IMR-90 (cell line): ENCODE data around the gene GJB4. TPM values are rescaled to one million over a fixed set of nuclear protein-coding genes. Genes with fewer than 3 reads are reported as not detected.

Source experiments
- ATAC-seq: fragments of 200-7000 bp; cut with Tn5 transposase; 2 replicates; pipeline ENCODE4 v1.9.1; 2020; ENCODE audit warnings: low read depth, mild to moderate bottlenecking, moderate library complexity
- BruUV-seq: library from RNA; stranded (reverse); fragments of 400-500 nt; replicated peaks from 2 replicates; lab custom pipeline; 2021; lab: Mats Ljungman, UMichigan
- CTCF ChIA-PET: fragments of 300-600 bp; formaldehyde crosslinking; extraction: SDS; loops from one replicate; lab custom pipeline; 2021; ENCODE audit warnings: antibody characterized with exemption; lab: Yijun Ruan, JAX
- POLR2A ChIA-PET: fragments of 300-600 bp; sonication (Branson Sonifier 250); formaldehyde crosslinking; loops from one replicate; lab custom pipeline; 2022; ENCODE audit warnings: antibody characterized with exemption; ENCODE audit not compliant: unreplicated experiment; lab: Charles Lee
- DNase-seq: peaks from one replicate; pipeline ENCODE4 v3.0.0; 2013
- H2AFZ ChIP-seq: replicated peaks from 2 replicates; pipeline ENCODE3; 2013; ENCODE audit warnings: low read length, mild to moderate bottlenecking; ENCODE audit not compliant: poor library complexity
- H2AK5ac ChIP-seq: 2 replicates; pipeline ENCODE4 v1.6.1; 2013; ENCODE audit warnings: low read depth, low read length, inconsistent platforms
- H2AK9ac ChIP-seq: replicated peaks from 2 replicates; pipeline ENCODE3; 2013; ENCODE audit warnings: mild to moderate bottlenecking, low read depth, low read length, moderate library complexity; ENCODE audit not compliant: poor library complexity
- H2BK120ac ChIP-seq: 2 replicates; pipeline ENCODE4 v1.6.1; 2013; ENCODE audit warnings: low read depth, low read length, inconsistent platforms
- H2BK15ac ChIP-seq: 3 replicates; pipeline ENCODE4 v1.6.1; 2013; ENCODE audit warnings: low read depth, low read length, inconsistent platforms
- H2BK20ac ChIP-seq: 2 replicates; pipeline ENCODE4 v1.6.1; 2013; ENCODE audit warnings: low read depth, mild to moderate bottlenecking, inconsistent platforms, low read length, moderate library complexity
- H2BK5ac ChIP-seq: 2 replicates; pipeline ENCODE4 v1.6.1; 2013; ENCODE audit warnings: mild to moderate bottlenecking, low read depth, low read length, inconsistent platforms; ENCODE audit not compliant: poor library complexity, severe bottlenecking
- H3K14ac ChIP-seq: replicated peaks from 2 replicates; pipeline ENCODE4 v1.6.1; 2013; ENCODE audit warnings: low read depth, low read length, inconsistent platforms
- H3K18ac ChIP-seq: 2 replicates; pipeline ENCODE4 v1.6.1; 2013; ENCODE audit warnings: low read depth, low read length, control low read depth
- H3K23ac ChIP-seq: 2 replicates; pipeline ENCODE4 v1.6.1; 2013; ENCODE audit warnings: low read depth, low read length, inconsistent platforms
- H3K27ac ChIP-seq: 2 replicates; pipeline ENCODE4 v1.5.1; 2013; ENCODE audit warnings: mild to moderate bottlenecking, control low read depth, low read length; ENCODE audit not compliant: insufficient read depth
- H3K27me3 ChIP-seq: 2 replicates; pipeline ENCODE4 v1.6.1; 2013; ENCODE audit warnings: low read length; ENCODE audit not compliant: control insufficient read depth, insufficient read depth
- H3K36me3 ChIP-seq: 2 replicates; pipeline ENCODE4 v1.6.1; 2013; ENCODE audit warnings: low read length, mixed read lengths; ENCODE audit not compliant: control insufficient read depth, insufficient read depth
- H3K4ac ChIP-seq: 2 replicates; pipeline ENCODE4 v1.6.1; 2013; ENCODE audit warnings: low read depth, low read length, inconsistent platforms
- H3K4me1 ChIP-seq: 2 replicates; pipeline ENCODE4 v1.6.1; 2013; ENCODE audit warnings: low read length, mixed read lengths; ENCODE audit not compliant: control insufficient read depth, insufficient read depth
- H3K4me2 ChIP-seq: 2 replicates; pipeline ENCODE4 v1.6.1; 2013; ENCODE audit warnings: low read depth, mild to moderate bottlenecking, control low read depth, low read length, moderate library complexity
- H3K4me3 ChIP-seq: 2 replicates; pipeline ENCODE4 v1.5.1; 2013; ENCODE audit warnings: low read depth, mild to moderate bottlenecking, control low read depth, low read length, moderate library complexity; ENCODE audit not compliant: insufficient read depth
- H3K56ac ChIP-seq: 2 replicates; pipeline ENCODE4 v1.6.1; 2013; ENCODE audit warnings: low read length, inconsistent platforms; ENCODE audit not compliant: insufficient read depth; ENCODE audit errors: extremely low read depth
- H3K79me1 ChIP-seq, 2 experiments: 2 replicates each; pipeline ENCODE4 v1.6.1; 2013; ENCODE audit warnings: low read length in 2 of 2, inconsistent platforms in 1 of 2, low read depth in 1 of 2
- H3K9ac ChIP-seq: 2 replicates; pipeline ENCODE4 v1.6.1; 2013; ENCODE audit warnings: low read depth, low read length, control low read depth
- H3K9me1 ChIP-seq: 2 replicates; pipeline ENCODE4 v1.6.1; 2013; ENCODE audit warnings: low read length, inconsistent platforms; ENCODE audit not compliant: insufficient read depth
- H3K9me3 ChIP-seq: 2 replicates; pipeline ENCODE4 v1.6.1; 2013; ENCODE audit warnings: low read length; ENCODE audit not compliant: control insufficient read depth, insufficient read depth
- H4K20me1 ChIP-seq: 2 replicates; pipeline ENCODE4 v1.6.1; 2013; ENCODE audit warnings: low read length, inconsistent platforms; ENCODE audit not compliant: insufficient read depth
- H4K5ac ChIP-seq: 2 replicates; pipeline ENCODE4 v1.6.1; 2013; ENCODE audit warnings: mild to moderate bottlenecking, low read depth, low read length, control low read depth
- H4K8ac ChIP-seq, 2 experiments: 2 replicates each; pipeline ENCODE4 v1.6.1; 2013; ENCODE audit warnings: low read depth in 2 of 2, low read length in 2 of 2, control low read depth in 1 of 2, inconsistent platforms in 1 of 2
- H4K91ac ChIP-seq: 2 replicates; pipeline ENCODE4 v1.6.1; 2013; ENCODE audit warnings: low read depth, low read length, inconsistent platforms; ENCODE audit not compliant: insufficient read depth
- BHLHE40 ChIP-seq: fragments of 150-350 bp; IDR thresholded peaks from 2 replicates; pipeline ENCODE4 v1.6.1; 2016; ENCODE audit warnings: mild to moderate bottlenecking, low read depth, low read length
- CEBPB ChIP-seq: IDR thresholded peaks from 2 replicates; pipeline ENCODE4 v1.6.1; 2012; ENCODE audit warnings: low read depth, low read length, improper control_type of control experiment
- CHD1 ChIP-seq: IDR thresholded peaks from 2 replicates; pipeline ENCODE4 v1.6.1; 2012; ENCODE audit warnings: low read depth, low read length, improper control_type of control experiment
- FOS ChIP-seq: fragments of 150-350 bp; IDR thresholded peaks from 2 replicates; pipeline ENCODE4 v1.6.1; 2016; ENCODE audit warnings: low read depth, low read length
- MAFK ChIP-seq: IDR thresholded peaks from 2 replicates; pipeline ENCODE4 v1.6.1; 2012; ENCODE audit warnings: low read depth, low read length, improper control_type of control experiment
- MAZ ChIP-seq: IDR thresholded peaks from 2 replicates; pipeline ENCODE4 v1.6.1; 2012; ENCODE audit warnings: low read depth, mild to moderate bottlenecking, low read length, improper control_type of control experiment, moderate library complexity, borderline replicate concordance
- MXI1 ChIP-seq: IDR thresholded peaks from 2 replicates; pipeline ENCODE4 v1.6.1; 2012; ENCODE audit warnings: low read depth, mild to moderate bottlenecking, low read length, moderate library complexity, borderline replicate concordance
- NFE2L2 ChIP-seq: fragments of 150-350 bp; IDR thresholded peaks from 2 replicates; pipeline ENCODE4 v1.6.1; 2016; ENCODE audit warnings: low read depth, mild to moderate bottlenecking, low read length
- POLR2A ChIP-seq: IDR thresholded peaks from 2 replicates; pipeline ENCODE4 v1.6.1; 2012; ENCODE audit warnings: mild to moderate bottlenecking, low read depth, low read length
- RAD21 ChIP-seq: IDR thresholded peaks from 2 replicates; pipeline ENCODE4 v1.6.1; 2012; ENCODE audit warnings: low read length, improper control_type of control experiment
- RCOR1 ChIP-seq: IDR thresholded peaks from 2 replicates; pipeline ENCODE4 v1.6.1; 2012; ENCODE audit warnings: mild to moderate bottlenecking, low read length, improper control_type of control experiment; ENCODE audit not compliant: insufficient replicate concordance
- RFX5 ChIP-seq: IDR thresholded peaks from 2 replicates; pipeline ENCODE4 v1.8.0; 2012; ENCODE audit warnings: low read depth, mild to moderate bottlenecking, low read length, moderate library complexity
- SMC3 ChIP-seq: fragments of 150-350 bp; IDR thresholded peaks from 2 replicates; pipeline ENCODE4 v1.6.1; 2016; ENCODE audit warnings: low read depth, mild to moderate bottlenecking, antibody characterized with exemption, low read length, moderate library complexity
- USF2 ChIP-seq: fragments of 150-350 bp; IDR thresholded peaks from 2 replicates; pipeline ENCODE4 v1.6.1; 2017; ENCODE audit warnings: mild to moderate bottlenecking, antibody characterized with exemption, low read length, low read depth
- WGBS, 2 experiments: methylation state at CpG; one replicate each; pipeline versions ENCODE4 v1.1.5 to v1.1.7; 2013; ENCODE audit warnings: missing lambda C conversion rate in 2 of 2; ENCODE audit not compliant: insufficient read length in 1 of 2; ENCODE audit errors: extremely low coverage in 2 of 2; 5-methylcytosine and 5-hydroxymethylcytosine counted together
- dilution Hi-C: fragments of 300-500 bp; cut with HindIII; formaldehyde crosslinking; loops from one replicate; pipeline ENCODE4 v1.14.3; 2018; ENCODE audit warnings: low sequenced_read_pairs; ENCODE audit not compliant: unreplicated experiment
- in situ Hi-C: fragments of 300-500 bp; cut with MboI; formaldehyde crosslinking; loops from 3 replicates; pipeline ENCODE4 v1.14.3; 2019; ENCODE audit warnings: low sequenced_read_pairs, inconsistent platforms, mixed read lengths
- intact Hi-C: fragments of 100-400 bp; cut with micrococcal nuclease; formaldehyde crosslinking; loops from 2 replicates; pipeline ENCODE4 v1.10.0; 2022
- polyA plus RNA-seq, 3 experiments: library from polyadenylated mRNA; depleted of rRNA; stranded (reverse); fragments of >200 nt; gene quantifications; 2 replicates each; pipeline ENCODE4 v1.2.3, GENCODE V29; 2012; ENCODE audit warnings: low replicate concordance in 1 of 3
- total RNA-seq: library from RNA; depleted of rRNA; stranded (reverse); fragments of >200 nt; gene quantifications from 2 replicates; pipeline ENCODE4 v1.2.3, GENCODE V29; 2012
- TF ChIP-seq, protein P1 (sequence below): fragments of 150-350 bp; IDR thresholded peaks from 2 replicates; pipeline ENCODE4 v1.6.1; 2016; ENCODE audit warnings: low read depth, mild to moderate bottlenecking, low read length, moderate library complexity, borderline replicate concordance

GJB4 gene
- total and polyA plus RNA-seq, 2 of the 4 experiments (the other 2 are of a cell fraction): not detected

GRCh38 chr1:34746785-34747637 lies 12.5 kb upstream of the GJB4 start:
- intact Hi-C loops: no loop called here
- Histone ChIP-seq H4K5ac (no peak overlapping the region), H2BK20ac (no peak overlapping the region), H3K56ac (no peak overlapping the region), H3K9me3 (no peaks in the 10 kb centered on the region), H3K9me1 (no peaks in the 10 kb centered on the region), H3K18ac (no peak overlapping the region), H3K9ac (no peak overlapping the region), H2BK5ac (no peak overlapping the region), H3K79me1 (no peaks in the 10 kb centered on the region), H2BK15ac (no peak overlapping the region), H2AFZ (no peak overlapping the region), H3K4me2 (no peak overlapping the region), H4K91ac (no peak overlapping the region), H3K23ac (no peak overlapping the region), H3K4me3 (no peak overlapping the region), H3K14ac (no peak overlapping the region), H3K4ac (no peak overlapping the region), H2AK9ac (no peak overlapping the region), H3K36me3 (no peaks in the 10 kb centered on the region), H3K27ac (no peak overlapping the region), H4K8ac (no peak overlapping the region), H3K4me1 (no peaks in the 10 kb centered on the region), H2AK5ac (no peak overlapping the region), H4K20me1 (no peaks in the 10 kb centered on the region), H2BK120ac (no peak overlapping the region), H3K27me3 (peaks cover 2% of the 10 kb centered on the region; the same call in 1 of the 2 replicates)
- ATAC-seq: no peak
- dilution Hi-C loops: no loop called here
- no TSS peak for BruUV-seq
- POLR2A ChIA-PET: interaction anchor here (0.7 kb wide), 1 partner anchor 103 kb away, joined by 3 read pairs; no protein-coding TSS in a partner anchor
- CTCF ChIA-PET: no interaction called here
- in situ Hi-C loops: loop anchor here (10.0 kb wide), 1 partner anchor 1112 kb away; no protein-coding TSS in a partner anchor
- no peak for TF ChIP-seq MAZ
- TF ChIP-seq SMC3: no peak
- no peak for TF ChIP-seq CEBPB
- no peak for TF ChIP-seq USF2
- TF ChIP-seq MAFK: no peak
- no peak for TF ChIP-seq RCOR1
- no peak for TF ChIP-seq NFE2L2
- no peak for TF ChIP-seq RAD21
- TF ChIP-seq MXI1: no peak
- TF ChIP-seq FOS: no peak
- TF ChIP-seq POLR2A: no peak
- TF ChIP-seq CHD1: no peak
- TF ChIP-seq, protein P1, sequence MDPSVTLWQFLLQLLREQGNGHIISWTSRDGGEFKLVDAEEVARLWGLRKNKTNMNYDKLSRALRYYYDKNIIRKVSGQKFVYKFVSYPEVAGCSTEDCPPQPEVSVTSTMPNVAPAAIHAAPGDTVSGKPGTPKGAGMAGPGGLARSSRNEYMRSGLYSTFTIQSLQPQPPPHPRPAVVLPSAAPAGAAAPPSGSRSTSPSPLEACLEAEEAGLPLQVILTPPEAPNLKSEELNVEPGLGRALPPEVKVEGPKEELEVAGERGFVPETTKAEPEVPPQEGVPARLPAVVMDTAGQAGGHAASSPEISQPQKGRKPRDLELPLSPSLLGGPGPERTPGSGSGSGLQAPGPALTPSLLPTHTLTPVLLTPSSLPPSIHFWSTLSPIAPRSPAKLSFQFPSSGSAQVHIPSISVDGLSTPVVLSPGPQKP: no peak
- no peak for TF ChIP-seq BHLHE40
- TF ChIP-seq RFX5: no peak
- no peak for DNase-seq
- no CpG with 5 or more reads among the region's 18 CpGs for WGBS, 2 experiments
